Measurements from ENCODE around the gene RPRD1B.
"Not testable (repeated sequence)": the region's sequence is repeated elsewhere in the genome, so short reads cannot be mapped to it uniquely, and the experiment has no call there.

The RPRD1B gene

DNA sequence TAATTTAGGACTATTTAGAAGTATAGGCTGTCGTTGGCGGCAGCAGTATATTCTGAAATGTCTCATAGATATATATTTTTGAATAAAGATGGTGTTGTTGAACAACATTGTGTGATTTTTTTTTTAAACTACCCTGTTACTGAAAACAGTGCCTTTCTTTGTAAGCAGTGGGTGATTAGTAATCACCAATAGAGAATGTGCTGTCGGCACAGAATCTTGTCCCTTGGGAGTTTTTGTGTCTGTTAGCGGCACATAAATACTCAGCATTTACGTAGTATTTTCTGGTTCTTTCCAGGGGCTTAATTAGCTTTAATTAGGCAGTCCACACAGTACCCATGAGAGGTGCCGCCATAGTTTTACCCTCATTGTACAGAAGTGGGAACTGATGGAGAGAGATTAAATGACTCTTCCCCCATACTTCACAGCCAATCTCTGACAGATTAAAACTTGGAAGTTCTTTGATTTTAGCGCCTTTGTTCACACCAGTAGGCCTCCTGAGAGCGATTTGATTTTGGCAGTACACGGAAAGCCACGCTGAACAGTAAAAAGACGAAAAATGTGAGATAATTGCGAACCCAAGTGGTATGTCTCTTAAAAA, 58.8 kb downstream of the RPRD1B start:
- no peak for DNase-seq (ENCODE audit: low read depth)
- H3K4me3 ChIP-seq (ENCODE audit: low read depth, low read length): no peak overlapping the region
- in situ Hi-C loops (cut with HindIII; ENCODE audit: low sequenced_read_pairs): no loop called here
- TF ChIP-seq, protein P1, sequence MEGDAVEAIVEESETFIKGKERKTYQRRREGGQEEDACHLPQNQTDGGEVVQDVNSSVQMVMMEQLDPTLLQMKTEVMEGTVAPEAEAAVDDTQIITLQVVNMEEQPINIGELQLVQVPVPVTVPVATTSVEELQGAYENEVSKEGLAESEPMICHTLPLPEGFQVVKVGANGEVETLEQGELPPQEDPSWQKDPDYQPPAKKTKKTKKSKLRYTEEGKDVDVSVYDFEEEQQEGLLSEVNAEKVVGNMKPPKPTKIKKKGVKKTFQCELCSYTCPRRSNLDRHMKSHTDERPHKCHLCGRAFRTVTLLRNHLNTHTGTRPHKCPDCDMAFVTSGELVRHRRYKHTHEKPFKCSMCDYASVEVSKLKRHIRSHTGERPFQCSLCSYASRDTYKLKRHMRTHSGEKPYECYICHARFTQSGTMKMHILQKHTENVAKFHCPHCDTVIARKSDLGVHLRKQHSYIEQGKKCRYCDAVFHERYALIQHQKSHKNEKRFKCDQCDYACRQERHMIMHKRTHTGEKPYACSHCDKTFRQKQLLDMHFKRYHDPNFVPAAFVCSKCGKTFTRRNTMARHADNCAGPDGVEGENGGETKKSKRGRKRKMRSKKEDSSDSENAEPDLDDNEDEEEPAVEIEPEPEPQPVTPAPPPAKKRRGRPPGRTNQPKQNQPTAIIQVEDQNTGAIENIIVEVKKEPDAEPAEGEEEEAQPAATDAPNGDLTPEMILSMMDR (IDR thresholded peaks at IDR 0.05; ENCODE audit: low read depth, low read length, missing control alignments): no peak

DNA sequence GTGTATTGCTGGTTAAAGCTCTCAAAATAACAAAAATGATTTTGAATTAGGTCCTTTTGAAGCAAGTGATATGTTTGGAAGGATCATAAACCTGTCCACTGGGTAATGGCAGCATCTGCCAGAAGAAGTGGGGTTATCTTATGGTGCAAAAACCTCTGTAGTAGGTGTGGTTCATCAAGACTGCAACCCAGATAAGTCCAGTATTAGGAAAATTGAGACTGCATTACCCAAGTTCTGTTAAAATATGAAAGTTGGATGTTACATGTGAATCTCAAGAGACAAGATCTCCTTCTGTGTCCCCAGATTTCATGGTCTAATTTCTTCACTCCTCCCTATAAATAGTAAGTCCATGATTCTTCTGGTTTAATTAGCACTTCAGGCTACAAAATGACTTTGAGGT, 59.4 kb downstream of the RPRD1B start:
- no peak for DNase-seq (ENCODE audit: low read depth)
- in situ Hi-C loops (cut with HindIII; ENCODE audit: low sequenced_read_pairs): no loop called here
- TF ChIP-seq, protein P1 (IDR thresholded peaks at IDR 0.05; ENCODE audit: low read depth, low read length, missing control alignments): no peak
- no peak overlapping the region for H3K4me3 ChIP-seq (ENCODE audit: low read depth, low read length)

DNA sequence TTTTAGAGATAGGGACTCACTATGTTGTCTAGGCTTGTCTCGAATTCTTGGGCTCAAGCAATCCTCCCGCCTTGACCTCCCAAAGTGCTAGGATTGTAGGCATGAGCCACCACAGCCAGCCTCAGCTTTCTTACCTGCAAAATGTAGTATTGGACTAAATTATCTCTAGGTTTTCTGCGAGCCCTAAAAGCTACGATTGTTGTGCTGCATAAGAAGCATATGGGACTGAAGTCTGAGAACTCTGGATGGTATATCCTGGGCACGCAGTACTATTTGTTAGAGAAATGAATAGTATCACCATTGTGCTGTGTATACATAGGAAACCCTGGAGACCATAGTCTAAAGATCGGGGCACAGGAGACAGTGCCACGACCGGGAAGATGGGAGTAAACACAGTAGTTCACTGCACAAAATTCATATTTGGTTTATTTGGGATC, 60.1 kb downstream of the RPRD1B start:
- TF ChIP-seq, protein P1 (IDR thresholded peaks at IDR 0.05; ENCODE audit: low read depth, low read length, missing control alignments): no peak
- no peak overlapping the region for H3K4me3 ChIP-seq (ENCODE audit: low read depth, low read length)
- DNase-seq (ENCODE audit: low read depth): no peak
- in situ Hi-C loops (cut with HindIII; ENCODE audit: low sequenced_read_pairs): no loop called here

DNA sequence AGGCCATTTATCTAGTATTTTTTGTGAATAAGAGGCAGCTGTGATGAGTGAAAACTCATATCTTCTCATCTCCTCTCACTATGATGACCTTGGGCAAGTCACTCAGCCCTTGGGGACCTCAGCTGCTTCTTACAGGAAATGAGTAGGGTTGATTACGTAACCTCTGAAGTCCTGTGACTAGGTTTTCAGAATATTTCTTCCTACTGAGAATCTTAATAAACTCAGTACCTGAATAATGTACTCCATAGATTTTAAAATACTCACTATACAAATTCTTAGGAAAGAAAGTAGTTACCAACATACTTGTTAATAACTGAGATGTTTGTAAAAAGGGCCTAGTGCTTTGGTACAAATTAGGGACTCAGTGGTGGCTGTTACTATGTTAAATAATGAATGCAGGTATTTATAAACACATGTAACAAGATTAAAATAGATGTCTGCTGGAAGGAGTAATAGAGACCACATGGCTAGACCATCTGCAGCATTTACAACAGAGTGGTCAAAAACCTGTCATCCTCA, 60.9 kb downstream of the RPRD1B start:
- in situ Hi-C loops (cut with HindIII; ENCODE audit: low sequenced_read_pairs): no loop called here
- TF ChIP-seq, protein P1 (IDR thresholded peaks at IDR 0.05; ENCODE audit: low read depth, low read length, missing control alignments): no peak
- no peak for DNase-seq (ENCODE audit: low read depth)
- H3K4me3 ChIP-seq (ENCODE audit: low read depth, low read length): no peak overlapping the region

DNA sequence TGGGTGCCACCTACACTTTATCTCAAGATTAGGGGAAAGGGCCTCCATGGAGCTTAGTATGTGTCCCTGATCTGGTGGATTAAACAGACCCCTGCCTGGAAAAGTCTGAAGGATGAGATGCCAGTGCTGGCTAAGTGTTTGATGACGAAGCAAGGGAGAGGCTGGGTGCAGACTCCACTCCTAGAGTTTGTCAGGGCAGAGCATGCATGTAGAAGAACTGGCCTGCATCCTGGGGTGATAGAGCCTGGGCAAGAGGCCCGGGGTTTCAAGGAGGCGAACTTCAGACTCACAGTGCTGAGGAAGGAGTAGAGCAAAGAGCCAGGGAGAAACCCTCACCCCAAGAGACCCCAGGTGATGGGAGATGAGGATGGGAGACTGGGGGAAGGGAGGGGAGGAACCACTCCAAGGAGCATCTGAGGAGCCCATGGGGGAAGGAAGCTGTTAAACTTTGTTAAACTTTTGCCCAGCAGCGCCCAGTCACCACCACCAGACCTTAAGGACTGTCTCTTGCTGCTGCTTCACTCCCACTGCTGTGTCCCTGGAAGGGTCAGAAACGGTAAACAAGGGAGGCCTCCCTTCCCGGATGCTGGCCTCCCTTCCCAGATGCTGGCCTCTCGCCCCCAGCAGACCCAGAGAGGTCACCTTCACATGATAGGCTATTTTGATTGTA, 61.6 kb downstream of the RPRD1B start:
- H3K4me3 ChIP-seq (ENCODE audit: low read depth, low read length): no peak overlapping the region
- in situ Hi-C loops (cut with HindIII; ENCODE audit: low sequenced_read_pairs): no loop called here
- TF ChIP-seq, protein P1 (IDR thresholded peaks at IDR 0.05; ENCODE audit: low read depth, low read length, missing control alignments): no peak
- DNase-seq (ENCODE audit: low read depth): no peak

DNA sequence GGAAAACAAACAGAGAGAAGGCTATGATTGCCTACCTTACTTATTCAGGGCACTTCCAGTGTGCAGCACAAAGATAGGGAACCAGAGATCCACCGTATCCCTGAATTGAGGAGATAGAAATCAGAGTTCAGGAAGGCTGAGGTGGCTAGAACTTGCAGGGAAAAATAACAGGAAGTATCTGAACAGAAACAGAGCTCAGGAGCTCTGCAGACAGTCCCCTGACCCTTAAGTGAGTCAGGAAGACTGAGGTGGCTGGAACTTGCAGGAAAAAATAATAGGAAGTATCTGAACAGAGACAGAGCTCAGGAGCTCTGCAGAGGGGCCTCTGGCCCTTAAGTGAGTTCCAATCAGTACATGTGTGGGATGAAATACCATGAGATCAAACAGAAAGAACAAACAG, 65.4 kb downstream of the RPRD1B start:
- no peak for DNase-seq (ENCODE audit: low read depth)
- in situ Hi-C loops (cut with HindIII; ENCODE audit: low sequenced_read_pairs): no loop called here

DNA sequence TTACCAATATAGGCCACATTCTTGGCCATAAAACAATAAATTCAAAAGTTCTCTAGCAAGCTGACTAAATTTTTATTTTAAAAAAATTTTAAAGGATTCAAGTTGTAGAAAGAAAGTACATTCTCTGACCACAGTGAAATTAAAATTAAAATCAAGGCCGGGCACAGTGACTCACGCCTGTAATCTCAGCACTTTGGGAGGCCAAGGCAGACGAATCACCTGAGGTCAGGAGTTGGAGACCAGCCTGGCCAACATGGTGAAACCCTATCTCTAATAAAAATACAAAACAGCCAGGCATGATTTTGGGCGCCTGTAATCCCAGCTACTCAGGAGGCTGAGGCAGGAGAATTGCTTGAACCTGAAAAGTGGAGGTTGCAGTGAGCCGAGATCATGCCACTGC, 68.7 kb downstream of the RPRD1B start:
- in situ Hi-C loops (cut with HindIII; ENCODE audit: low sequenced_read_pairs); DNase-seq (ENCODE audit: low read depth); H3K4me3 ChIP-seq (ENCODE audit: low read depth, low read length): not testable (repeated sequence)

More for the DNA sequence above, 65.4 kb downstream of the RPRD1B start:
- TF ChIP-seq, protein P1 (IDR thresholded peaks at IDR 0.05; ENCODE audit: low read depth, low read length, missing control alignments): no peak
- no peak overlapping the region for H3K4me3 ChIP-seq (ENCODE audit: low read depth, low read length)

Data from astrocyte of the cerebellum (primary cell).